ENCODE measurements around the gene PON3. TPM values are rescaled to one million over a fixed set of nuclear protein-coding genes. Genes with fewer than 3 reads are reported as not detected.

The PON3 gene
- polyA plus RNA-seq, 3 donors: 1.7 to 3.3 (median 2.2) TPM

- DNase-seq: no peak
Measured at GRCh38 chr7:95309951-95310350, 86.2 kb downstream of the PON3 start.

Other genes starting within 250 kb of the PON3 start
- 1 to 10 TPM in 1 of 3 donors, under 1 TPM in 2; 0.41 to 1.9 (median 0.50) TPM for gene PON1, start 71.8 kb downstream of the PON3 start, polyA plus RNA-seq (ENCODE audit: insufficient read length in 3 of 3)
- 100 to 1,000 TPM; 145 to 249 (median 204) TPM for gene PON2, start 38.7 kb upstream of the PON3 start, polyA plus RNA-seq (ENCODE audit: insufficient read length in 3 of 3)
- under 1 TPM; 0.18 to 0.33 (median 0.26) TPM for gene ASB4, start 89.6 kb upstream of the PON3 start, polyA plus RNA-seq (ENCODE audit: insufficient read length in 3 of 3)
- 10 to 100 TPM; 15.4 to 17.8 (median 17.6) TPM for gene PDK4, start 200.1 kb upstream of the PON3 start, polyA plus RNA-seq (ENCODE audit: insufficient read length in 3 of 3)